Measurements from ENCODE around the gene RBMXL3.
"Not testable (repeated sequence)": the region's sequence is repeated elsewhere in the genome, so short reads cannot be mapped to it uniquely, and the experiment has no call there.

RBMXL3 gene

GRCh38 chrX:115204040-115204439 lies 14.8 kb downstream of the RBMXL3 start:
- no peak for TF ChIP-seq CTCF (IDR thresholded peaks at IDR 0.05; ENCODE audit: low read depth, low read length, missing control alignments)
- in situ Hi-C loops (cut with HindIII; ENCODE audit: low sequenced_read_pairs) = no loop called here
- no peak for DNase-seq (ENCODE audit: low read depth)
- no peak overlapping the region for H3K4me3 ChIP-seq (ENCODE audit: low read depth, low read length)

GRCh38 chrX:115209547-115209946 lies 20.3 kb downstream of the RBMXL3 start:
- H3K4me3 ChIP-seq (ENCODE audit: low read depth, low read length); in situ Hi-C loops (cut with HindIII; ENCODE audit: low sequenced_read_pairs); DNase-seq (ENCODE audit: low read depth): not testable (repeated sequence)

- in situ Hi-C loops (cut with HindIII; ENCODE audit: low sequenced_read_pairs) = no loop called here
- no peak for DNase-seq (ENCODE audit: low read depth)
- no peak overlapping the region for H3K4me3 ChIP-seq (ENCODE audit: low read depth, low read length)
- TF ChIP-seq CTCF (IDR thresholded peaks at IDR 0.05; ENCODE audit: low read depth, low read length, missing control alignments) = no peak
Measured at GRCh38 chrX:115214151-115214550, 24.9 kb downstream of the RBMXL3 start.

GRCh38 chrX:115214605-115215004 lies 25.4 kb downstream of the RBMXL3 start:
- no peak for DNase-seq (ENCODE audit: low read depth)
- H3K4me3 ChIP-seq (ENCODE audit: low read depth, low read length) = no peak overlapping the region
- in situ Hi-C loops (cut with HindIII; ENCODE audit: low sequenced_read_pairs) = no loop called here
- no peak for TF ChIP-seq CTCF (IDR thresholded peaks at IDR 0.05; ENCODE audit: low read depth, low read length, missing control alignments)

- DNase-seq (ENCODE audit: low read depth); H3K4me3 ChIP-seq (ENCODE audit: low read depth, low read length); in situ Hi-C loops (cut with HindIII; ENCODE audit: low sequenced_read_pairs): not testable (repeated sequence)
Measured at GRCh38 chrX:115217346-115217745, 28.1 kb downstream of the RBMXL3 start.

- no peak for DNase-seq (ENCODE audit: low read depth)
- no peak overlapping the region for H3K4me3 ChIP-seq (ENCODE audit: low read depth, low read length)
- TF ChIP-seq CTCF (IDR thresholded peaks at IDR 0.05; ENCODE audit: low read depth, low read length, missing control alignments) = peak; percentile 56
- in situ Hi-C loops (cut with HindIII; ENCODE audit: low sequenced_read_pairs) = no loop called here
Measured at GRCh38 chrX:115226929-115227328, 37.7 kb downstream of the RBMXL3 start.

- no peak for DNase-seq (ENCODE audit: low read depth)
- in situ Hi-C loops (cut with HindIII; ENCODE audit: low sequenced_read_pairs) = no loop called here
Measured at GRCh38 chrX:115229337-115230003, 40.3 kb downstream of the RBMXL3 start.

More at GRCh38 chrX:115229337-115230003, 40.3 kb downstream of the RBMXL3 start:
- no peak for TF ChIP-seq CTCF (IDR thresholded peaks at IDR 0.05; ENCODE audit: low read depth, low read length, missing control alignments)
- H3K4me3 ChIP-seq (ENCODE audit: low read depth, low read length) = no peak overlapping the region
